ENCODE measurements around the gene CFAP53. TPM values are rescaled to one million over a fixed set of nuclear protein-coding genes. Genes with fewer than 3 reads are reported as not detected.
A peak's percentile ranks its signal among the peaks of the same experiment; 100 is the strongest.

The CFAP53 gene
- total and polyA plus RNA-seq, 2 of the 13 experiments (the other 11 are each of a cell fraction or from before 2014, with no cell fraction given) = 0.05 to 0.07 TPM

DNA sequence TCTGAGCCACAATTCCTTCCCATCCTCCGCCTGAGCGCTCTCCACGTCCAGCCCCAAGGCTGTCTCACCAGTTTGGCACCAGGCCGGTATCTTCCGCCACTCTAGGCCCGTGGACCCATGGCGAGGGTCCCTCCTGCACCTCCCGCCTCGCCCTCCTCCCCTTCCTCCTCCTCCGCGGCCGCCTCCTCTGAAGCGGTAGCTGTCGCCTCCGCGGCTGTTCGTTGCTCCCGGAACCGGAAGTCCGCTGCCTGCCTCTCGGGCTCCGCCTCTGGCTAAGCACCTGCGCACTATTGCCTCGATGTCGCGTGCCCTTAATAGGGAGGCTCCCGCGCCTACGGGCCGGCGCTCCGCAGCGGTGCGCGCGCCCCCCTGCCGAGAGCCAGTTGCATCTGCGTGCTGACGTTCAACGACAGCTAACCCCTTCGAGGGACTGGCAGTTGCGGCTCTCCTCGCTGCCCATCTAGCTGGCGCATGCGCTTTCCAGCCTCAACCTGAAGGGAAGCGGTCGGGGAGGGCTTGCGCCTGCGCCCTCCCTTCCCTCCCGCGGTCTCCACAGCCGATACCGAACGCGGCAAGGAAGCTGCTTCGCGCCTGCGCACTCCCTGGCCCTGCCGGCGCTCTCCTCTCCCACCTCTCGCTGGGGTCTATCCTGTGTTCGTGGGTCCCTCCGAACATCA is 15.1 kb upstream of the CFAP53 start, which contains the start of gene MBD1 (continued):
- TF ChIP-seq TAF1 (CRISPR knock-in tag; IDR thresholded peaks at IDR 0.05) = peak; percentile 85
- TF ChIP-seq KLF6 (CRISPR knock-in tag; IDR thresholded peaks at IDR 0.05) = peak; percentile 73; the same call in 1 of the 2 replicates
- TF ChIP-seq, protein P1, sequence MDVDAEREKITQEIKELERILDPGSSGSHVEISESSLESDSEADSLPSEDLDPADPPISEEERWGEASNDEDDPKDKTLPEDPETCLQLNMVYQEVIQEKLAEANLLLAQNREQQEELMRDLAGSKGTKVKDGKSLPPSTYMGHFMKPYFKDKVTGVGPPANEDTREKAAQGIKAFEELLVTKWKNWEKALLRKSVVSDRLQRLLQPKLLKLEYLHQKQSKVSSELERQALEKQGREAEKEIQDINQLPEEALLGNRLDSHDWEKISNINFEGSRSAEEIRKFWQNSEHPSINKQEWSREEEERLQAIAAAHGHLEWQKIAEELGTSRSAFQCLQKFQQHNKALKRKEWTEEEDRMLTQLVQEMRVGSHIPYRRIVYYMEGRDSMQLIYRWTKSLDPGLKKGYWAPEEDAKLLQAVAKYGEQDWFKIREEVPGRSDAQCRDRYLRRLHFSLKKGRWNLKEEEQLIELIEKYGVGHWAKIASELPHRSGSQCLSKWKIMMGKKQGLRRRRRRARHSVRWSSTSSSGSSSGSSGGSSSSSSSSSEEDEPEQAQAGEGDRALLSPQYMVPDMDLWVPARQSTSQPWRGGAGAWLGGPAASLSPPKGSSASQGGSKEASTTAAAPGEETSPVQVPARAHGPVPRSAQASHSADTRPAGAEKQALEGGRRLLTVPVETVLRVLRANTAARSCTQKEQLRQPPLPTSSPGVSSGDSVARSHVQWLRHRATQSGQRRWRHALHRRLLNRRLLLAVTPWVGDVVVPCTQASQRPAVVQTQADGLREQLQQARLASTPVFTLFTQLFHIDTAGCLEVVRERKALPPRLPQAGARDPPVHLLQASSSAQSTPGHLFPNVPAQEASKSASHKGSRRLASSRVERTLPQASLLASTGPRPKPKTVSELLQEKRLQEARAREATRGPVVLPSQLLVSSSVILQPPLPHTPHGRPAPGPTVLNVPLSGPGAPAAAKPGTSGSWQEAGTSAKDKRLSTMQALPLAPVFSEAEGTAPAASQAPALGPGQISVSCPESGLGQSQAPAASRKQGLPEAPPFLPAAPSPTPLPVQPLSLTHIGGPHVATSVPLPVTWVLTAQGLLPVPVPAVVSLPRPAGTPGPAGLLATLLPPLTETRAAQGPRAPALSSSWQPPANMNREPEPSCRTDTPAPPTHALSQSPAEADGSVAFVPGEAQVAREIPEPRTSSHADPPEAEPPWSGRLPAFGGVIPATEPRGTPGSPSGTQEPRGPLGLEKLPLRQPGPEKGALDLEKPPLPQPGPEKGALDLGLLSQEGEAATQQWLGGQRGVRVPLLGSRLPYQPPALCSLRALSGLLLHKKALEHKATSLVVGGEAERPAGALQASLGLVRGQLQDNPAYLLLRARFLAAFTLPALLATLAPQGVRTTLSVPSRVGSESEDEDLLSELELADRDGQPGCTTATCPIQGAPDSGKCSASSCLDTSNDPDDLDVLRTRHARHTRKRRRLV (CRISPR knock-in tag; IDR thresholded peaks at IDR 0.05) = peak; percentile 48; the same call in 1 of the 2 replicates
- TF ChIP-seq TAF15 (IDR thresholded peaks at IDR 0.05; ENCODE audit: low read depth, low read length, poor library complexity, severe bottlenecking) = no peak
- no peak for TF ChIP-seq MAFK (conservative IDR thresholded peaks at IDR 0.05 in 1 of 2, IDR thresholded peaks at IDR 0.05 in 1 of 2; ENCODE audit: low read length in 2 of 2)
- TF ChIP-seq CREB1 (IDR thresholded peaks at IDR 0.05) = peak; percentile 53; the same call in 1 of the 2 replicates
- TF ChIP-seq CREB1 (CRISPR knock-in tag; IDR thresholded peaks at IDR 0.05) = peak; percentile 74
- TF ChIP-seq ZNF724P (CRISPR knock-in tag; IDR thresholded peaks at IDR 0.05; ENCODE audit: borderline replicate concordance) = 0 out of 2 replicates have a peak, but pooled peaks have one; percentile 57
- TF ChIP-seq, protein P2, sequence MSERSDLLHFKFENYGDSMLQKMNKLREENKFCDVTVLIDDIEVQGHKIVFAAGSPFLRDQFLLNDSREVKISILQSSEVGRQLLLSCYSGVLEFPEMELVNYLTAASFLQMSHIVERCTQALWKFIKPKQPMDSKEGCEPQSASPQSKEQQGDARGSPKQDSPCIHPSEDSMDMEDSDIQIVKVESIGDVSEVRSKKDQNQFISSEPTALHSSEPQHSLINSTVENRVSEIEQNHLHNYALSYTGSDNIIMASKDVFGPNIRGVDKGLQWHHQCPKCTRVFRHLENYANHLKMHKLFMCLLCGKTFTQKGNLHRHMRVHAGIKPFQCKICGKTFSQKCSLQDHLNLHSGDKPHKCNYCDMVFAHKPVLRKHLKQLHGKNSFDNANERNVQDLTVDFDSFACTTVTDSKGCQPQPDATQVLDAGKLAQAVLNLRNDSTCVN (CRISPR knock-in tag; IDR thresholded peaks at IDR 0.05; ENCODE audit: borderline replicate concordance) = 0 out of 2 replicates have a peak, but pooled peaks have one; percentile 19
- TF ChIP-seq, protein P3, sequence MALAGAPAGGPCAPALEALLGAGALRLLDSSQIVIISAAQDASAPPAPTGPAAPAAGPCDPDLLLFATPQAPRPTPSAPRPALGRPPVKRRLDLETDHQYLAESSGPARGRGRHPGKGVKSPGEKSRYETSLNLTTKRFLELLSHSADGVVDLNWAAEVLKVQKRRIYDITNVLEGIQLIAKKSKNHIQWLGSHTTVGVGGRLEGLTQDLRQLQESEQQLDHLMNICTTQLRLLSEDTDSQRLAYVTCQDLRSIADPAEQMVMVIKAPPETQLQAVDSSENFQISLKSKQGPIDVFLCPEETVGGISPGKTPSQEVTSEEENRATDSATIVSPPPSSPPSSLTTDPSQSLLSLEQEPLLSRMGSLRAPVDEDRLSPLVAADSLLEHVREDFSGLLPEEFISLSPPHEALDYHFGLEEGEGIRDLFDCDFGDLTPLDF (CRISPR knock-in tag; IDR thresholded peaks at IDR 0.05) = no peak
- TF ChIP-seq, protein P4, sequence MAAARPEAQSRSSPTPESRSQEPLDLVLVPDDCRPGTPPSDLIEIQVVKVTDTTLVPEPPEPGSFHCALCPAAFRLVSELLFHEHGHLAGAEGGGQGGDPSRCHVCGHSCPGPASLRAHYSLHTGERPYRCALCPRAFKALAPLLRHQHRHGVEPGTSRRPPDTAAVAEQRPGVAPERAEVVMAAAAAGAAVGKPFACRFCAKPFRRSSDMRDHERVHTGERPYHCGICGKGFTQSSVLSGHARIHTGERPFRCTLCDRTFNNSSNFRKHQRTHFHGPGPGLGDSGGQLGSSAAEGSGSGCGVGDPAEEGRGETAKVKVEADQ (CRISPR knock-in tag; IDR thresholded peaks at IDR 0.05; ENCODE audit: borderline replicate concordance) = 0 out of 2 replicates have a peak, but pooled peaks have one; percentile 40
- 0 out of 2 replicates have a peak, but pooled peaks have one; percentile 35 for TF ChIP-seq ZNF878 (CRISPR knock-in tag; IDR thresholded peaks at IDR 0.05)
- TF ChIP-seq, protein P5, sequence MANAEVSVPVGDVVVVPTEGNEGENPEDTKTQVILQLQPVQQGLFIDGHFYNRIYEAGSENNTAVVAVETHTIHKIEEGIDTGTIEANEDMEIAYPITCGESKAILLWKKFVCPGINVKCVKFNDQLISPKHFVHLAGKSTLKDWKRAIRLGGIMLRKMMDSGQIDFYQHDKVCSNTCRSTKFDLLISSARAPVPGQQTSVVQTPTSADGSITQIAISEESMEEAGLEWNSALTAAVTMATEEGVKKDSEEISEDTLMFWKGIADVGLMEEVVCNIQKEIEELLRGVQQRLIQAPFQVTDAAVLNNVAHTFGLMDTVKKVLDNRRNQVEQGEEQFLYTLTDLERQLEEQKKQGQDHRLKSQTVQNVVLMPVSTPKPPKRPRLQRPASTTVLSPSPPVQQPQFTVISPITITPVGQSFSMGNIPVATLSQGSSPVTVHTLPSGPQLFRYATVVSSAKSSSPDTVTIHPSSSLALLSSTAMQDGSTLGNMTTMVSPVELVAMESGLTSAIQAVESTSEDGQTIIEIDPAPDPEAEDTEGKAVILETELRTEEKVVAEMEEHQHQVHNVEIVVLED (CRISPR knock-in tag; IDR thresholded peaks at IDR 0.05; ENCODE audit: borderline replicate concordance) = peak; percentile 97
- no peak for TF ChIP-seq ZBTB3 (CRISPR knock-in tag; IDR thresholded peaks at IDR 0.05; ENCODE audit: borderline replicate concordance, low read depth)
